ENCODE measurements around the gene C1QTNF9.

C1QTNF9 gene

DNA sequence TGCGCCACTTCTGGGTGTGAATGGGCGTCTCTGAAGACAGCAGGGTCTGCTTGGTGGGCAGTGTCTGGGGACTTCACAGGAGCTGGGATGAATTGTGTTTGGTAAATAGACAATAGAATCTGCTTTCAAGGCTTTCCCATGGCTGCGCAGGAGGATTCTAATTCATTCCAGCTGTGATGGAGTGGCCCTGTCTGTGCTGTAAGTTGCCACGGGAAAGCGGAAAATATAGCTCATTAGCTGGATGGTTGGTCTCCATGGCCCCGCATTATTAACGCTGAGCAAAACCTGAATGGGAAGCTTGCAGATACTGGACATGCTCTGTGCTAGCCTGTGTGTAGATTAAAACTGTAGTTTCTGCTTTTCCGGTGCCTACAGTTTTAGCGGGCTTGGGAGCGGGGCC, 15.6 kb upstream of the C1QTNF9 start:
- TF ChIP-seq, protein P1, sequence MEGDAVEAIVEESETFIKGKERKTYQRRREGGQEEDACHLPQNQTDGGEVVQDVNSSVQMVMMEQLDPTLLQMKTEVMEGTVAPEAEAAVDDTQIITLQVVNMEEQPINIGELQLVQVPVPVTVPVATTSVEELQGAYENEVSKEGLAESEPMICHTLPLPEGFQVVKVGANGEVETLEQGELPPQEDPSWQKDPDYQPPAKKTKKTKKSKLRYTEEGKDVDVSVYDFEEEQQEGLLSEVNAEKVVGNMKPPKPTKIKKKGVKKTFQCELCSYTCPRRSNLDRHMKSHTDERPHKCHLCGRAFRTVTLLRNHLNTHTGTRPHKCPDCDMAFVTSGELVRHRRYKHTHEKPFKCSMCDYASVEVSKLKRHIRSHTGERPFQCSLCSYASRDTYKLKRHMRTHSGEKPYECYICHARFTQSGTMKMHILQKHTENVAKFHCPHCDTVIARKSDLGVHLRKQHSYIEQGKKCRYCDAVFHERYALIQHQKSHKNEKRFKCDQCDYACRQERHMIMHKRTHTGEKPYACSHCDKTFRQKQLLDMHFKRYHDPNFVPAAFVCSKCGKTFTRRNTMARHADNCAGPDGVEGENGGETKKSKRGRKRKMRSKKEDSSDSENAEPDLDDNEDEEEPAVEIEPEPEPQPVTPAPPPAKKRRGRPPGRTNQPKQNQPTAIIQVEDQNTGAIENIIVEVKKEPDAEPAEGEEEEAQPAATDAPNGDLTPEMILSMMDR (IDR thresholded peaks at IDR 0.05; ENCODE audit: low read depth, low read length, poor library complexity, severe bottlenecking), result no peak
- TF ChIP-seq EZH2phosphoT487 (IDR thresholded peaks at IDR 0.05; ENCODE audit: borderline replicate concordance, low read length), result no peak
- peaks cover 16% of the 10 kb centered on the region for H3K36me3 ChIP-seq (ENCODE audit: control insufficient read depth, low read length)
- no peak overlapping the region for H3K4me3 ChIP-seq (ENCODE audit: low read length)
- no peaks in the 10 kb centered on the region for H3K9me2 ChIP-seq (replicated peaks; ENCODE audit: control insufficient read depth, low read length)
- no peaks in the 10 kb centered on the region for H3F3A ChIP-seq (ENCODE audit: control insufficient read depth, insufficient read depth)
- H3K27me3 ChIP-seq (ENCODE audit: control insufficient read depth, low read length), result no peaks in the 10 kb centered on the region
- no peak overlapping the region for H3K27ac ChIP-seq (ENCODE audit: low read depth, low read length)
- no peaks in the 10 kb centered on the region for H3K4me1 ChIP-seq (ENCODE audit: control insufficient read depth, low read length)
- H3K9me3 ChIP-seq (ENCODE audit: control insufficient read depth, insufficient read depth, low read length), result no peaks in the 10 kb centered on the region
- H4K20me1 ChIP-seq (ENCODE audit: control insufficient read depth, insufficient read depth, low read depth, low read length), result no peaks in the 10 kb centered on the region
- H3K79me2 ChIP-seq (ENCODE audit: control insufficient read depth, low read length), result no peaks in the 10 kb centered on the region
- no peak overlapping the region for H3K4me2 ChIP-seq (ENCODE audit: low read length)

DNA sequence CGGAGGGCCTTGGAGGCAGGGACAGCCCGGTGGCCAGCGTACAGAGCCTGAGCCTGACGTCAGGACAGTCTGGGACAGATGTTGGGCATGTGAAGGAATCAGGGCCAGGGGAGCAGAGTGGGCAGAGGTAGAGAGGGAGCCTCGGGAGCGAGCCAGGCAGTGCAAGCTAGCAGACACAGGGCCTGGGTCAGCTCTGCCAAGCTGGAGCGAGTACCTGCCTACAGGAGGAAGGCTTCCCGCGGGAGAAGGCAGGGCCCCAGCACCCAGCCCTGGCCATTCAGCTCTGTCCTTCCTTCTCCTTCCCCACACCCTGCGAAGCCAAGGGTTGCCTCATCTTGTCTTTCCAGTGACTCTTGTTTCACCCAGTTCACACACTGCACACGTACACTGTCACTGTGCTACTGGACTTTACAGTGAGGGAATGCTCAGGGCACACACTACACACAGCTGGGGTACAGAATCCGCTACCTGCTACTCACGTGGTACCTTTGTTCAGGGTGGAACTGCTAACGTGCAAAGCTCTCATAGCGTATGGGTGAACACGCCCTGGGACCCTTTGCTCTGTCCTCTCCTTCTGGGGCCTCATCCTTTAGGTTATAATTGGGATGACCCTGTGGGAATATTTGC, 9.8 kb upstream of the C1QTNF9 start:
- Histone ChIP-seq H3K9me2 (replicated peaks; ENCODE audit: control insufficient read depth, low read length) (no peaks in the 10 kb centered on the region), H4K20me1 (ENCODE audit: control insufficient read depth, insufficient read depth, low read depth, low read length) (no peaks in the 10 kb centered on the region), H3K4me2 (ENCODE audit: low read length) (no peak overlapping the region), H3K79me2 (ENCODE audit: control insufficient read depth, low read length) (no peaks in the 10 kb centered on the region), H3K36me3 (ENCODE audit: control insufficient read depth, low read length) (peaks cover 11% of the 10 kb centered on the region; the same call in 1 of the 2 replicates), H3F3A (ENCODE audit: control insufficient read depth, insufficient read depth) (no peaks in the 10 kb centered on the region), H3K27me3 (ENCODE audit: control insufficient read depth, low read length) (no peaks in the 10 kb centered on the region), H3K4me1 (ENCODE audit: control insufficient read depth, low read length) (no peaks in the 10 kb centered on the region), H3K27ac (ENCODE audit: low read depth, low read length) (no peak overlapping the region), H3K4me3 (ENCODE audit: low read length) (no peak overlapping the region), H3K9me3 (ENCODE audit: control insufficient read depth, insufficient read depth, low read length) (no peaks in the 10 kb centered on the region)
- TF ChIP-seq EZH2phosphoT487 (IDR thresholded peaks at IDR 0.05; ENCODE audit: borderline replicate concordance, low read length), result no peak
- TF ChIP-seq, protein P1 (IDR thresholded peaks at IDR 0.05; ENCODE audit: low read depth, low read length, poor library complexity, severe bottlenecking), result no peak

DNA sequence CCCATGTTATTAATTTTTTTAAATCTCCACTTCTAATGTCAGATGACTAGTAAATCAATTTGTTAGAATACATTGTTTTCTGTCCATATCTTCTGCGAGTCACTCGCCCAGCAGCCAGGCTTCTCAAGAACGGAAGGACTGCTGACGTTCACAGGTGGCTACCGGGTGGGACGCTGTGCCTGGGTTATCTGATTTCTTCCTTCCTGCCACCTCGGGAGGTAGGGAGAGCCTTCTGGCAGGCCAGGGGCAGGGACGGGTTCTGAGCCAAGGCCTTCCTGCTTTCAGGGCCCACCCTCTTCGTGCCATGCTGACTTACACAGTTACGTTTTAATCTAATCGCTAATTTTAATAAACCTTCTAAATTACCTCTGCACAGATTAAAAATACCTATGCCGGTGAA, 7.9 kb upstream of the C1QTNF9 start:
- H3K9me2 ChIP-seq (replicated peaks; ENCODE audit: control insufficient read depth, low read length), result no peaks in the 10 kb centered on the region
- H3F3A ChIP-seq (ENCODE audit: control insufficient read depth, insufficient read depth), result no peaks in the 10 kb centered on the region
- no peaks in the 10 kb centered on the region for H3K9me3 ChIP-seq (ENCODE audit: control insufficient read depth, insufficient read depth, low read length)
- H3K4me3 ChIP-seq (ENCODE audit: low read length), result no peak overlapping the region
- no peaks in the 10 kb centered on the region for H3K79me2 ChIP-seq (ENCODE audit: control insufficient read depth, low read length)
- no peak for TF ChIP-seq EZH2phosphoT487 (IDR thresholded peaks at IDR 0.05; ENCODE audit: borderline replicate concordance, low read length)
- TF ChIP-seq, protein P1 (IDR thresholded peaks at IDR 0.05; ENCODE audit: low read depth, low read length, poor library complexity, severe bottlenecking), result no peak
- H3K4me2 ChIP-seq (ENCODE audit: low read length), result no peak overlapping the region
- H3K27ac ChIP-seq (ENCODE audit: low read depth, low read length), result no peak overlapping the region
- H4K20me1 ChIP-seq (ENCODE audit: control insufficient read depth, insufficient read depth, low read depth, low read length), result no peaks in the 10 kb centered on the region
- H3K27me3 ChIP-seq (ENCODE audit: control insufficient read depth, low read length), result no peaks in the 10 kb centered on the region
- H3K4me1 ChIP-seq (ENCODE audit: control insufficient read depth, low read length), result no peaks in the 10 kb centered on the region
- peaks cover 9% of the 10 kb centered on the region; the same call in 1 of the 2 replicates for H3K36me3 ChIP-seq (ENCODE audit: control insufficient read depth, low read length)

Data from DOHH2 (cell line).